ENCODE measurements around the gene GMPPB. TPM values are rescaled to one million over a fixed set of nuclear protein-coding genes. Genes with fewer than 3 reads are reported as not detected.
"Not testable (repeated sequence)": the region's sequence is repeated elsewhere in the genome, so short reads cannot be mapped to it uniquely, and the experiment has no call there.

GMPPB gene
- total and polyA plus RNA-seq, 2 of the 8 experiments (the other 6 are each of a cell fraction or from before 2014, with no cell fraction given) = 20.9 to 23.9 TPM

- H3K4ac ChIP-seq (replicated peaks; ENCODE audit: insufficient read length, low read depth, low read length); H2BK12ac ChIP-seq (ENCODE audit: low read depth, low read length); H3K4me2 ChIP-seq (ENCODE audit: insufficient read depth in 1 of 2, low read depth in 2 of 2, low read length in 2 of 2); H2BK20ac ChIP-seq (ENCODE audit: low read length); H3K9me3 ChIP-seq (ENCODE audit: insufficient read depth in 2 of 2, low read depth in 1 of 2, low read length in 1 of 2); H3K23me2 ChIP-seq (ENCODE audit: low read depth, low read length); H2BK15ac ChIP-seq (ENCODE audit: low read length); H3K27me3 ChIP-seq (replicated peaks in 1 of 4; ENCODE audit: control insufficient read depth in 3 of 4, extremely low read depth in 1 of 4, insufficient read depth in 3 of 4, low read length in 3 of 4); H3K27ac ChIP-seq (ENCODE audit: low read depth, low read length); H4K5ac ChIP-seq (ENCODE audit: insufficient read length, low read depth, low read length); H2BK120ac ChIP-seq (replicated peaks; ENCODE audit: low read depth, low read length); H4K91ac ChIP-seq (replicated peaks; ENCODE audit: insufficient read length, low read length); FAIRE-seq; H2BK5ac ChIP-seq (ENCODE audit: low read depth, low read length); H3K14ac ChIP-seq (ENCODE audit: insufficient read length); H4K8ac ChIP-seq (ENCODE audit: extremely low read depth, insufficient read depth, low read length); H3K4me3 ChIP-seq (ENCODE audit: extremely low read depth in 1 of 4, insufficient read depth in 2 of 4, low read depth in 3 of 4, low read length in 4 of 4); H3K18ac ChIP-seq (ENCODE audit: extremely low read depth, low read length); H3K36me3 ChIP-seq (ENCODE audit: control insufficient read depth in 2 of 4, insufficient read depth in 4 of 4, low read length in 3 of 4); H4K20me1 ChIP-seq (replicated peaks in 1 of 2; ENCODE audit: control insufficient read depth in 1 of 2, insufficient read depth in 2 of 2, low read length in 2 of 2); H3K23ac ChIP-seq (ENCODE audit: insufficient read length); H3K79me1 ChIP-seq (ENCODE audit: low read depth, low read length); DNase-seq (ENCODE audit: low read depth in 1 of 2, low spot score in 2 of 2); H2AK5ac ChIP-seq (ENCODE audit: low read depth, low read length); H2AFZ ChIP-seq (ENCODE audit: low read length); H3K4me1 ChIP-seq (replicated peaks in 1 of 4; ENCODE audit: control insufficient read depth in 3 of 4, insufficient read depth in 4 of 4, low read length in 3 of 4); H3K56ac ChIP-seq (replicated peaks; ENCODE audit: insufficient read length, low read depth, low read length); H3K9ac ChIP-seq (replicated peaks in 1 of 4; ENCODE audit: extremely low read depth in 1 of 4, low read depth in 3 of 4, low read length in 3 of 4): not testable (repeated sequence)
- WGBS, 2 experiments (ENCODE audit: extremely low coverage in 1 of 2, insufficient coverage in 1 of 2, insufficient read length in 1 of 2, insufficient replicate concordance in 2 of 2, low coverage in 1 of 2, low lambda C conversion rate in 2 of 2, missing lambda C conversion rate in 1 of 2) = 99% methylated on average over 5 of the region's 5 CpGs; no CpG with 5 or more reads in 1 of the 2 experiments
- POLR2A ChIA-PET (ENCODE audit: partially characterized antibody) = interaction anchor here (0.8 to 2.2 kb wide), 7 partner anchors 10 to 54 kb away, joined by 3 to 6 read pairs (median 3); partner anchors contain the start of genes AMIGO3, GMPPB and INKA1
- CTCF ChIA-PET (ENCODE audit: partially characterized antibody) = interaction anchor here (0.9 to 1.2 kb wide), 4 partner anchors 10 to 176 kb away, joined by 3 to 4 read pairs (median 4); no protein-coding TSS in a partner anchor
- peaks cover 0 to 29% of the 10 kb centered on the region in 2 experiments; a peak in 2 of 4 replicates for H3K79me2 ChIP-seq (ENCODE audit: control insufficient read depth in 1 of 2, insufficient read depth in 2 of 2, low read length in 2 of 2)
These were observed 25.1 kb upstream of the GMPPB start for GRCh38 chr3:49748874-49749273.

Data from H1 (cell line).